Kidney epithelial cell (primary cell): Measurements from ENCODE around the gene TBC1D22A. TPM values are rescaled to one million over a fixed set of nuclear protein-coding genes. Genes with fewer than 3 reads are reported as not detected.

ENCODE experiments used
- DNase-seq: peaks from one replicate; pipeline ENCODE4 v3.0.0-alpha.2; 2010; ENCODE audit warnings: low read depth
- H3K27me3 ChIP-seq: 2 replicates; pipeline ENCODE4 v1.6.0; 2011; ENCODE audit warnings: low read length; ENCODE audit not compliant: control insufficient read depth, insufficient read depth
- H3K36me3 ChIP-seq: 2 replicates; pipeline ENCODE4 v1.5.1; 2011; ENCODE audit warnings: low read length; ENCODE audit not compliant: control insufficient read depth, insufficient read depth
- H3K4me3 ChIP-seq: 2 replicates; pipeline ENCODE4 v1.5.1; 2011; ENCODE audit warnings: low read depth, mild to moderate bottlenecking, control low read depth, low read length
- total RNA-seq: library from RNA; depleted of rRNA; stranded (reverse); fragments of >200 nt; gene quantifications from 2 replicates; pipeline ENCODE4 v1.2.3, GENCODE V29; 2015
- TF ChIP-seq, protein P1 (sequence below): IDR thresholded peaks from 2 replicates; pipeline ENCODE4 v1.5.1; 2011; ENCODE audit warnings: mild to moderate bottlenecking, moderate library complexity, low read length, control low read depth, inconsistent platforms; ENCODE audit not compliant: insufficient read depth, poor library complexity, severe bottlenecking

The TBC1D22A gene
- total RNA-seq, 1 donor from 2014 or later: 25.7 TPM

DNA sequence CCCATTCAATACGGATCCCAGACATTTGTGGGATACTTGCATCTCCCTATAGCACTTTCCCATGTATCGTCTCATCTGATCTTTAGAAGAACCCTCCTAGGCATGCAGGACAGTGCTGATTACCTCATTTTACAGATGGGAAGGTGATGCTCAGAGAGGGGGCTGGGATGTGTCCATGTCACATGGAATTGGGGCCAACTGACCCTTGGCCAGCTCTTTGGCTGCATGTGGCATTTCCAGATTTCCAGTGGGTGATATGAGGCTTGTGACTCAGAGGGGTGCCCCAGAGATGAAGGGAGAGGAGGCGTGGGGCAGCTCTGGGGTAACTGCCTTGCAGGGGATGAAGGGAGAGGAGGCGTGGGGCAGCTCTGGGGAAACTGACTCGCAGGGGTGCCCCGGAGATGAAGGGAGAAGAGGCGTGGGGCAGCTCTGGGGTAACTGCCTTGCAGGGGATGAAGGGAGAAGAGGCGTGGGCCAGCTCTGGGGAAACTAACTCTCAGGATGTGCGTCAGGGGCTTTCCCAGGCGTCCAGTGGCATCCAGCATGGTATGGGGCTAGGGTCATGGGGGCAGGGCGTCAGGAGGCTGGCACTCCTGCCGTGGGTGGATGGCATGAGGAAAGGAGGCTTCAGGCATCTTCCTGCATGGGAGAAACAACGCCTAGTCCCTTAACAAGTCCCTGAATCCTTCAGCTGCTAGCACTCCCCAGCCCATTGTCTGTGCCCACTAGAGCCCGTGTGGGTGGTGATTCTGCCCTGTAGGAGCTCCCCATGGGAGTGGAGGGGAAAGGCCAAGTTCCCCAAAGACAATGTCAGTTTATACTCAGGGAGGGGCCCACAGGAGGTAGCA lies 12.5 kb upstream of the TBC1D22A start:
- no peak for DNase-seq
- no peak overlapping the region for H3K4me3 ChIP-seq
- TF ChIP-seq, protein P1, sequence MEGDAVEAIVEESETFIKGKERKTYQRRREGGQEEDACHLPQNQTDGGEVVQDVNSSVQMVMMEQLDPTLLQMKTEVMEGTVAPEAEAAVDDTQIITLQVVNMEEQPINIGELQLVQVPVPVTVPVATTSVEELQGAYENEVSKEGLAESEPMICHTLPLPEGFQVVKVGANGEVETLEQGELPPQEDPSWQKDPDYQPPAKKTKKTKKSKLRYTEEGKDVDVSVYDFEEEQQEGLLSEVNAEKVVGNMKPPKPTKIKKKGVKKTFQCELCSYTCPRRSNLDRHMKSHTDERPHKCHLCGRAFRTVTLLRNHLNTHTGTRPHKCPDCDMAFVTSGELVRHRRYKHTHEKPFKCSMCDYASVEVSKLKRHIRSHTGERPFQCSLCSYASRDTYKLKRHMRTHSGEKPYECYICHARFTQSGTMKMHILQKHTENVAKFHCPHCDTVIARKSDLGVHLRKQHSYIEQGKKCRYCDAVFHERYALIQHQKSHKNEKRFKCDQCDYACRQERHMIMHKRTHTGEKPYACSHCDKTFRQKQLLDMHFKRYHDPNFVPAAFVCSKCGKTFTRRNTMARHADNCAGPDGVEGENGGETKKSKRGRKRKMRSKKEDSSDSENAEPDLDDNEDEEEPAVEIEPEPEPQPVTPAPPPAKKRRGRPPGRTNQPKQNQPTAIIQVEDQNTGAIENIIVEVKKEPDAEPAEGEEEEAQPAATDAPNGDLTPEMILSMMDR: no peak
- H3K27me3 ChIP-seq: peaks cover 6% of the 10 kb centered on the region
- H3K36me3 ChIP-seq: no peaks in the 10 kb centered on the region

GRCh38 chr22:46750530-46750800 lies 12.0 kb upstream of the TBC1D22A start:
- no peak for DNase-seq
- no peaks in the 10 kb centered on the region for H3K36me3 ChIP-seq
- TF ChIP-seq, protein P1: no peak
- no peak overlapping the region for H3K4me3 ChIP-seq
- H3K27me3 ChIP-seq: peaks cover 6% of the 10 kb centered on the region

- Histone ChIP-seq H3K27me3 (peaks cover 6% of the 10 kb centered on the region), H3K4me3 (no peak overlapping the region), H3K36me3 (no peaks in the 10 kb centered on the region)
- DNase-seq: no peak
- TF ChIP-seq, protein P1: no peak
Measured at GRCh38 chr22:46750863-46751443, 11.5 kb upstream of the TBC1D22A start.

GRCh38 chr22:46752286-46752987 lies 10.0 kb upstream of the TBC1D22A start:
- Histone ChIP-seq H3K36me3 (no peaks in the 10 kb centered on the region), H3K27me3 (no peaks in the 10 kb centered on the region), H3K4me3 (no peak overlapping the region)
- DNase-seq: no peak
- TF ChIP-seq, protein P1: no peak

GRCh38 chr22:46752988-46753310 lies 9.5 kb upstream of the TBC1D22A start:
- Histone ChIP-seq H3K4me3 (no peak overlapping the region), H3K36me3 (no peaks in the 10 kb centered on the region), H3K27me3 (no peaks in the 10 kb centered on the region)
- DNase-seq: no peak
- TF ChIP-seq, protein P1: no peak
